HG03039 (cell line): ENCODE results near the gene DLL4.
A peak's percentile ranks its signal among the peaks of the same experiment; 100 is the strongest.
"Not testable (repeated sequence)": the region's sequence is repeated elsewhere in the genome, so short reads cannot be mapped to it uniquely, and the experiment has no call there.

Experiments
- ATAC-seq: cut with Tn5 transposase; IDR thresholded peaks from one replicate; pipeline ENCODE4 v1.9.1; 2021; ENCODE audit warnings: mild to moderate bottlenecking, moderate library complexity; ENCODE audit not compliant: unreplicated experiment

The DLL4 gene

DNA sequence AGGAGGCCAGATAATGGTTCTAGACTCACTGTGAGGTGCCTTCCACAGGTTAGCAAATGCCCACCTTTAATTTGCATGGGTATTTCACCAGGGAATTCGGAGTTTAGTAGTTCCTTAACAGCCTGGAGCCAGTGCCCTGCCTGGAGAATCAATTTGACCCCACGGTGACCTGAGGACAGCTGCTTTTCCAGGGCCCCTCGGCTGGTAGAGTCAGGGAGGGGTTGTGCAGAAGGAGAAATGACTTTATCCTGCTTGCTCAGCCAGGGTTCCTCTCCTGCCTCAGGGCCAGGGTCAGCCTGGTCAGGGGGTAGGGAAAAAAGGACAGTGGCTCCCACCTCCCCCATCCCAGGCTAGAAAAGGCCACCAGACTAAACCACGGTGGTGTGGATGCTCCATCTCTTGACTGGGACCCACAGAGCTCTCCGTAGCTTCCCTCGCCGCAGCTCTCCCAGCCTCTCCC is 12.0 kb downstream of the DLL4 start:
- ATAC-seq: no peak

DNA sequence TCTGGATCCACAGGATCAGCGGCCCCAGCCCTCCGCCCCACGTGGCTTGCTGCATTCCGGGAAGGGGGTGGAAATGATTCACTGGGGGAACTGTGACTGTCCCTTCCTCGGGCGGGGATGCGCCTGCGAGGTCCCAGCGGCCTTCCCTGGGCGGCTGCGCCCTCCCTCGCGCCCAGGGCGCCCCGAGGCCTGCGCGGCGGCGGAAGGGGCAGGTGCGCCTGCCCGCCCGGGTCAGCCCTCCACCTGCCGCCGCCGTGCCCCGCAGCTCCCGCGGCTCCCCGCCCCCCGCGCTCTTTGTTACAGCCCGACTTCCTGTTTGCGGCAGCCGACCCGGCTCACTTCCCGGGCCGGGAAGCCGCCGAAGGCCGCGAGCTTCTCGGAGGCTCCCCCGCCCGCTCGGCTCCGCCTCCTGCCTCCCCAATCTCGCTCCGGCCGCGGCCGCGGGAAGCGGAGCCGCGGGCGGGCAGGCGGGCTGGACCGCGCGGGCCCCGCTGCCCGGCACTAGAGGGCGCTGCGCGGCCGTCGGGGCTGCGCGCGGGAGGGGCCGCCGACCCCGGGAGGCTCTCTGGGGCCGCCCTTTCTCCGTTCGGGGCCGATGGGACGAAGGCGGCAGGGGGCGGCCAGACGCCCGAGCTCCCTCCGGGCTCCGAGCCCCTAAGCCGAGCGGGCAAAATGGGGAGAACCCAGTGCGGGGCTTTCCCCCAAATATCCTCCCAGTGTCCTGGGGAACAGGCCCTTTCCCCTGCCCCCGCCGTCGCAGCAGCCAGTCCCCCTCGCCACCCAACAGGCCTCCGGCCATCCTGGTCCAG is 12.6 kb downstream of the DLL4 start:
- peak; percentile 59 for ATAC-seq

DNA sequence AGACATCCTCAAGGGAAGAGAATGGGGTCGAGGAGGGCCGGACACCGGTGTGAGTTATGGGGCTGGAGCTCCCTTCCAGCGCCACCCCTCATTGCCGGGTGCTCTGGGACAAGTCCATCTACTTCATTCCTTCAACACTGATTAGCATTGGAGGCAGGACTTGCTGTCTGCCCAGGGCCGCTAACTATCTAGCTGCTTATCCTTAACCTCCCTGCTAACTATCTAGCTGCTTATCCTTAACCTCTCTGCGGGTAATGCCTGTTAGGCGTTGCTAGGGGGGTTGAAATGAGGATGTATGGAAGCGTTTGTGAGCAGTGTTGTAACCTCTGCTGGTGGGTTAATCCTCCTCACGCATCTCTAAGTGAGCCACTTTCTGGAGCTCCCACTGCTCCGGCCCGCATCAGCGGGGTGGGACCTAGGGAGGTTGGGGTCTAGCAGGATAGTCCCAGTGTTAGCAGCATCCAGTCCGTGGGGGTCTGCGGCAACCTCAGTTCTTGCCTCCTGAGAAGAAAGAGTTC is 13.3 kb downstream of the DLL4 start:
- no peak for ATAC-seq

DNA sequence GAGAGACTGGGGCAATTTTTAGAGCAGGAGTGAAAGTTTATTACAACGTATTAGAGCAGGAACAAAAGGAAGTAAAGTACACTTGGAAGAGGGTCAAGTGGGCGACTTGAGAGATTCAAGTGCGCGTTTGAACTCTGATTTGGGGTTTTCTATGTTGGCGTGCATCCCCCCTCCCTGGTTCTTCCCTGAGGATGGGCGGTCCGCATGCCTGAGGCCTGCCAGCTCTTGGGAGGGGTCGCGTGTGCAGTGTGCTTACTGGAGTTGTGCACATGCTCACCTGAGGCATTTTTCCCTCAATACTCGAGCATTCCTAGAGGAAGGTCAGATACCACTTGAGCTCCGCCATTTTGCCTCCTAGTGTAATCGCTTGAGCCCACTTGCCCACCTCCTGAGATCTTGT is 13.7 kb downstream of the DLL4 start:
- ATAC-seq: no peak

DNA sequence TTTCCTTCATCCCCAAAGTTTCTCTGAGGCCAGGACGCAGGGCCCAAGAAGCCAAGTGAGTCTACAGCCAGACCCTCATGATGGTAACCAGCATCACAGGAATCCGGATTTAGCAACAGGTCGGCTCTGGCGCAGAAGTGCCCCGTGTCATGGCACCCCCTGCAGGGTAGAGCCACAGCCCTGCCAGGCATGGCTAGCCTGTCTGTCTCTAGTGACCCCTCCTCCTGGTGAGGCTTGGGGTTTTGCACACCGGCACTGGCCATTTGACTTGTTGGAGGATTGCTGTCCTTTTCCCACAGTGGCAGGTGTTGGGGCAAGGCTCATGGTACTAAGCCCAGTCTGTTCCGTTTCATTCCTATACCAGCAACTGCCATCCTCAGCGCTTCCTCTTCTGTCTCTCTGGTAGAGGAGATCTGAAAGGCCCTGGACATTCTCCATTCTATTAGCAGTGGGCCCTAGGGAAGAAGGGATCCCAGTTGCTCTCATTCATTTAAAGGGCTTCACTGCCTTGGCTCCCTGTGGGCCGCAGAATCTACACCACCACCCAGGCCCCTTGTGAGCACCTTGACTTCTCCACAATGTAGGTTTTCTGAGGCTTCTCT is 14.7 kb downstream of the DLL4 start:
- no peak for ATAC-seq

DNA sequence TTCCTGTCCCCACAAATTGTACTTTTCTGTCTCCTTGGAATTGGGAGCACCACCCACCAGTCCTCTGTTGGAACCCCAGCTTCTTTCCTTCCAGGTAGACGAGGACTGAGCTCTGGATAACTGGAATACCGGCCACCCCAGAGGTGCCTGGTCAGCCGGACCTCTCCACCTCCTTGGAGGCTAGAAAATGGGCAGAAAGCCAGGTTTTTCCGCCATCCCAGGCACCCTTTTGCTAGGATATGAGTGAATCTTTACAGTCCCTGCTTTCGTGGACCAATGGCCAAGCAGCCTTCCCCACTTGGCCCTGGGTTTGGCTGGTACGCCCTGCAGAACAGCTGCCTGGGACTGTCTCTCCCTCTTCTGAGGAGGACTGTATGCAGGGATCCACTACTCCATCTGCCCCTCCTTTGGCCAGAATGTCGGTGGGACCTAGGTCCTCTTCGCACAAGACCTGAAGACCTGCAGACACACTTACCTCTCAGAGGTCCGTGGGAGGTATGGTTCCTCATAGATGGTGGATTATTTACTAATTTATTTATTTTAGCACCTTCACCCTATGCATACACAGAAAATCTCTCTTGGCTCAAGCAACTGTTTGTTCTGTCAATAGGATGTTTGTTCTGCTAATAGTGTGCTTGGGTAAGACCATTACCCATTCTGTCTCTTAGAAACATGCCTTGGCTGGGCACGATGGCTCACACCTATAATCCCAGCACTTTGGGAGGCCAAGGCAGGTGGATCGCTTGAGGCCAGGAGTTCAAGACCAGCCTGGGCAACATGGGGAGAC is 15.6 kb downstream of the DLL4 start:
- no peak for ATAC-seq

DNA sequence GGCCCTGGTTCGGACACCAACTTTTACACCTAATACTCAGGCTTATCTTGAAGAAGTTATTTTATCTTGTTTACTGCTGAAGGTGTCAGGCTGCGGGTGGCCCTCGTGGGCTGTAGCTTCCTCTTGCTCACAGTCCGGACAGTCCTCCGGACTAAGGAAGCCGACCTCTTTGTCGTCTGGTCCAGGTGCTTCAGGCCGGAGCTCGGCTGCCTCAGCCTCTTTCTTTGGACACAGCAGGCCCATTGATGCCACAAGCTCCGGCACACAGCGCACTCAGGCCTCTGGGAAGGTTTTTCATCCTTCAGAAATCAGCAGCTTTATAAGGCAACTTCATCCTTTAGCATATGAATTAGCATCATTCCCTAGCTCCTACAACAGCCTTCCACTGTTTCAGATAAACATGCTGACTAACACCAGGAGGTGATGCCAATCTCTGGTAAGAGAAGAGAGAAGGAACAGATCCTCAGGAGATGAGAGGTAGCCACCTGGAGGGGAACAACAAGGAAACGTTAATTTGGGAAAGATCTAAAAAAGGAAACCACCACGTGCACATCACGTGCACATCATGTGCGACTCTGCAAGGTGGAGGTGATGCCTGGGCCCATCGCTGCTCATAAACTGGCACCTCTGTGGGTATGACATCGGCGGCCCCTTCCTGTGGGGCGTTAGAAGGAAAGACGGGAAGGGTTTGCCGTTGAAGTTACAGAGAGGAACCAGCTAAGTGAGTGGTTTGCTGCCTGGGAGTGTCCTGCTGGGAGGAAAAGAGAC is 19.8 kb downstream of the DLL4 start:
- no peak for ATAC-seq

DNA sequence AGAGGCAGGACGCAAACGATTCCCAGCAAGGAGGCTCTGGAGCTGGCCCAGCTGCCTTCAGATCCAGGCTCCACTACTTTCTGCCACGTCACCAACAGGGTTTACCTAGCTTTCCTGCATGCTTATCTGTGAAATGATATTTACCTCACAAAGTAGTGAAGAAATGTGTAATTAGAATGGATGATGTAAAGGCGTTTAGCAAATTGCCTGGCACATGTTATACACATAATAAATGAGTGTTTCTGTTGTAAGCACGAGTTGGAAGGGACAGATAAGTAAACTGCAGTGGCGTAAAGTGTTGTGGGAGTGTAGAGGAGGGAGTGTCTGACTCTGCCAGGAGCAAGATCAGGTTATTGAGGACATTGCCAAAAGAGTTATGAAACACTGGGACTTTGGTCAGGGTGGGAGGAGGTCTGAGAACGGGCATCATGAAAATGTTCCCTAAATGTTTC is 20.6 kb downstream of the DLL4 start:
- ATAC-seq: no peak

DNA sequence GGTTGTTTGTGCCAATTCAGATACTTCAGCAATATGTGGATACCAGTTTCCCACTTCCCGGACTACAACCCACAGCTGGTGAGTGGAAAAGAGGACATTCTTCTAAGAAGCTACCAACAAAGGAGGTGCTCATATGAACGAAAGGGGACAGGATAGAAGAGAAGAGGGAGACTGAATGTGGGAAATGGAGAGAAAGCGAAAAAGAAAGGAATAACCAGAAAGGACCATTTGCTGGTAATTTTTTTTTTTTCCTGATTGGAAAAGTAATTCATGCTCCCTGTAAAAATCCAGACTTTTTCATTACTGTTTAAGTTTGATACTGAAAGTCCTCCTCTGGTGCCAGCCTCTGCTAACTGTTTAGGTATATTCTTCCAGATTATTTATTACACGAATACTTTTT is 22.6 kb downstream of the DLL4 start:
- ATAC-seq: no peak

DNA sequence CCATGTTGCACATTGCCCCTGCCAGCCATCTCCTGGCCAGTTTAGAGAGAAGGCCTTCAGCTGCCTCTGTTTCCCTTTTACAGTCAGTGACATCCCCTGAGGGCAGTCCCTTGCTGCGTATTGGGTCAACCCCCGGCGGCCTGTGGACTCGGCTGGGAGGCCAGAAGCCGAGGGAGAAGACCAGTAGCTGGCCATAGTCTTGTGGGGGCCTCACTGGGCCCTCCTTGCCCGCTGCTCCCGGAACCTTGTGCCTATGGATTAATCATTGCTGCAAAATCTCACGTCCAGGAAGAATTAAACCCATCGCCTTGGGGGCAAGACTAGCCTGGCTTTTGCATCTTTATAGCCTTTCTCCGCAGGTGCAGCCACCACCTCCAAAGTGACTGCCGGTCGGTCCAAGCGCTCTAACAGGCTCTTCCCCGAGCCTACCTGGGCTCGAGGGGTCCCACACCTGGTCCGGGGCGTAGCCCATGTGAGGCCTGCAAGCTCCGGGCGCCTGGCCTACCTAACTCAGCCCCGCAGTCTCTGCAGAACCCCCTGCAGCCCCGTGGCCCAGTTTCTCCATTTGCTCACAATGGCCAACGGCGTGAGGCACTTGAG is 23.3 kb downstream of the DLL4 start:
- ATAC-seq: no peak

DNA sequence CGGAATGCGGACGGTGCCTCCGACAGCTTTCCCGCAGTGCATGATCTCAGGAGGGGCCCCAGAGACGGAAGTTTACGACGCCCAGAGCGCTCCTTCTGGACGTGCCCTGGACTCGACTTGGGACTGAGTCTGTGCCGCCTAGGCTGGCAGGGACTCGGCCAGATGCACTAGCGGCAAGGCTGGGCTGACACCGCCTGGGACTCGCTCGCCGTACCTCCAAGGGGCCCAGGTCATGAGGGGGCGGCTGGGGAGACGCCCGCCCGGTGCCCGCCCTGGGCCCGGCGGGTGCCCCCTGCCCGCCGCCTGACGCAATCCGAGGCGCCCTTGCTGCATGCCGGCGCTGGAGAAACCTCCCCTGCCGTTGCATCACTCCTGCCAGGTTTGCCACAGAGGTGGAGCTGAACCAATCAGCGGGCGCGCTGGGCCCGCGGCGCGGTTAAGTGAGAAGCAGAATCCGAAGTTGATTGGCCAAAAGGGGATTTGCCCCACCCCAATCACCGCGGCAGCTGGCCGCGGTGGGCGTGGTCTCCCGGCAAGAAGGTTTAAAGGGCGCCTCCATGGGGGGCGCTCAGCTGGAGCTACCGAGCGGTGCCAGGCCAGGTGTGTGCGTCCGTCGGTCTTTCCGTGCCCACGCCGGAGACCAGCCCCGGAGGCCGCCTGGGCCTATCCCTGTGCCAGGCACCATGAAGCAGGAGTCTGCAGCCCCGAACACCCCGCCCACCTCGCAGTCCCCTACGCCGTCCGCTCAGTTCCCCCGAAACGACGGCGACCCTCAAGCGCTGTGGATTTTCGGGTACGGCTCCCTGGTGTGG is 24.0 kb downstream of the DLL4 start, which contains the start of gene CHAC1:
Gene CHAC1 (plus strand): TSS at position 571 of the 812 bp plus-strand sequence. CDS start 113 bp downstream, at position 684.
- ATAC-seq: peak; percentile 90

DNA sequence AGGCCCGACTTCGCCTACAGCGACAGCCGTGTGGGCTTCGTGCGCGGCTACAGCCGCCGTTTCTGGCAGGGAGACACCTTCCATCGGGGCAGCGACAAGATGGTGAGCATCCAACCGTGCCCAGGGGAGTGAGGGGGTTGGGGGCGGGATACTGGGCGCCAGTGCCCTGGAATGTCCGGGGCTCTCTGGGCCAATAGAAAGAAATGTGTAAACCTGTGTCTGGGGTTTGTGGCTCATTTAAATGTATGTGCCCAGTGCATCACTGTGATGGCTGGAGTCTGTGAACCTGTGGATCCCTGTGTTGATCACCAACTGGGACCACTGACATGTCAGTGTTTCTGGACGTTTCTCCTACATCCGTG is 24.6 kb downstream of the DLL4 start:
- no peak for ATAC-seq

DNA sequence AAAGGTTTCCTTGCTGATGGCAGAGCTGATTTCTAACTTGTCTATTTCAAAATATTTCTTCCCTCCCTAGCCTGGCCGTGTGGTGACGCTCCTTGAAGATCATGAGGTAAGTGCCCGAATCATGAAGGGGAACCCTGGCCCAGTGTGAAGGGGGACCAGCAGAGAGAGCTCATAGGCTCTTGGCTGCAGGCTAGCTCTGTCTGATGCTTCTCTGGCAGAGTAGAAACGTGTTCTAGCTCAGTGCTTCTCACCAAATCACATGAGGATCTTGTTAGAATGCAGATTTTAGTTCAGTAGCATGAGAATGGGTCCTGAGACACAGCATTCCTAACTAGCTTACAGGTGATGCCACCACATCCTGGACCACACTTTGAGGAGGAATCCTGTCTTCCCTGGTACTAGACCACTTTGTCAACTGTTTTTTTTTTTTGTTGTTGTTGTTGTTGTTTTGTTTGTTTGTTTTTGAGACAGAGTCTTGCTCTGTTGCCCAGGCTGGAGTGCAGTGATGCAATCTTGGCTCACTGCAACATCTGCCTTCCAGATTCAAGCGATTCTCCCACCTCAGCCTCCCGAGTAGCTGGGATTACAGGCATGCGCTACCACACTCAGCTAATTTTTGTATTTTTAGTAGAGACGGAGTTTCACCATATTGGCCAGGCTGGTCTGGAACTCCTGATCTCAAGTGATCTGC is 25.2 kb downstream of the DLL4 start:
- ATAC-seq: not testable (repeated sequence)

DNA sequence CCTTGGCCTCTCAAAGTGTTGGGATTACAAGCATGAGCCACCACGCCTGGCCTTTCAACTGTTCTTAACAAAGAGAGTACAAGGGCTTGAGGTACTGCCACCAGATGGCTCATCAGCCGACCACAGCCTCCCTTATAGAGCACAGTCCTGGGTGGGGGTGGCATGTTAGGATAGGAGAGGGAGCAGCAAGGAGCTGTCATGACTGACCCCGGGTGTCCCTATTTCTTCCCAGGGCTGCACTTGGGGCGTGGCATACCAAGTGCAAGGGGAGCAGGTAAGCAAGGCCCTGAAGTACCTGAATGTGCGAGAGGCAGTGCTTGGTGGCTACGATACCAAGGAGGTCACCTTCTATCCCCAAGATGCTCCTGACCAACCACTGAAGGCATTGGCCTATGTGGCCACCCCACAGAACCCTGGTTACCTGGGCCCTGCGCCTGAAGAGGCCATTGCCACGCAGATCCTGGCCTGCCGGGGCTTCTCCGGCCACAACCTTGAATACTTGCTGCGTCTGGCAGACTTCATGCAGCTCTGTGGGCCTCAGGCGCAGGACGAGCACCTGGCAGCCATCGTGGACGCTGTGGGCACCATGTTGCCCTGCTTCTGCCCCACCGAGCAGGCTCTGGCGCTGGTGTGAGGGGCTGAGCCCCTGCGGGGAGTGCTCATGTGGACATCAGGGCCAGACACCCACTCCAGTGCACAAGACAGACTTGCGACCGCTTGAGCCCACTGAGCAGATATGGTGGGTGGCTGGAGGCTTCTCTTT is 26.2 kb downstream of the DLL4 start:
- no peak for ATAC-seq

DNA sequence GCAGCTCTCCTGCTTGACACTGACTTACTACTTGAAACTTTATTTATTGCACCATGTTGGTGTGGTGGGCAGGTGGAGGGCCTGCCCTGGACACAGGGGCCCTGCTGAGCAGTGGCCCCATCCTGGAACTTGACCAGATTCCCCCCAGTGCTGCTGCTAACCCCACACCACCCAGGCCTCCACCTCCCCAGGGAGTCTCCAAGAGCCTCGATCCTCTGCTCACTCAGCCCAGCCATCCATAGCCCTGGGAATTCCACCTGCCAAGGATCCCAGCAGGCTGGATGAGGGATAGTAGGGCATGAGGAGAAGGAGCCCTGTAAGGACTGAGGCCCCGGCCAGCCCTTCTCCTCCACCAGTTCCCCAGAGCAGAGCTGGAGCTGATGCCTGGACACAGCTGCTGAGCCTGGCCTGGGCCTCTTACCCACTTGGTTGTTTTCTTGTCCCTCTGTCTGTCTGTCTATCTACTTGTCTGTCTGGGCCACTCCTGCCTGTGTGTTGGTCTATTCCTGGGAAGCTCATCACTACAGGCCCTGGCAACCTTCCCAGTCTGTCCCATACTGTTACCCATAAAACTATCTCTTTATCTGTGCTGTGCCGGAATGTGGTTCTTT is 26.9 kb downstream of the DLL4 start:
- no peak for ATAC-seq

DNA sequence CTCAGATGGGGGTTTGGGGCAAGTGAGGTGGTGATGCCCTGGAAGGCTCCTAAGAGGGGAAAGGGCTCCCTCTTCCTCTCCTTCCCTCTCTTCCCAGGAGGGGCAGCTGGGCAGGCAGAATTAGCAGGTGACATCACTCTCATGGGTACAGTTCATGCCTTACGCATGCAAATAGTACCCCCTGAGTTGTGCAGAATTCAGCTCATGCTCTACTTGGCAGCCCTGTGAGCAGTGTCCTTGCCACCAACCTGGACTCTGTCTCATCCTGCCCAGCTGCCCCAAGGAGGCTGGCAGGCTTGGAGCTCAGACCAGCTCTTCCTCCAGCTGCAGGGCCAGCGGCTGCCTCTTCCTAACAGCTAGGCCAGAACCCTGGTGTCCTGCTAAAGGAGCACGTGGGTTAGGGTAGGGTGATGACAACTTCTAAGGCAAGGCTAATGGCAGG is 27.4 kb downstream of the DLL4 start:
- ATAC-seq: no peak

DNA sequence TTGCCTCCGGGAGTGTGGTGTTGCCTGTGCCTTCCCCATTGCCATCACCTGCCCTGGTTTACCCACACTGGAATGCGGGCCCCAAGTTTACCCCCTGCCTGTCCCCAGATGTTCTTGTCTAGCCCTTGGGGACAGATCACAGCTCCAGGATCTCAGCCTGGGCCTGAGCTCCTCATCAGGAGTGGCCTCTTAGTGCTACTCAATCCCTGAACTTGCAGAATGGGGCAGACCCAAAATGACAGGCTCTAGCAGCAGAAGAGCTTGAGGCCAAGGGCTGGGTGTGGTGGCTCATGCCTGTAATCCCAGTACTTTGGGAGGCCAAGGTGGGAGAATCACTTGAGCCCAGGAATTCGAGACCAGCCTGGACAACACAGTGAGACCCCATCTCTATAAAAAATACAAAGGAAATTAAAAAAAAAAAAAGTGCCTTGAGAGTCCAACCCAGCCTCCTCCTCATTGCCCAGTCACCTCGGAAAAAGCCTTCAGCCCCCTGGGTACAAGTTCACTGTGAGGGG is 28.0 kb downstream of the DLL4 start:
- ATAC-seq: no peak
